DND-41 (cell line): ENCODE measurements around the gene OR52R1.

ENCODE experiments used
- EZH2 ChIP-seq: IDR thresholded peaks from 3 replicates; pipeline ENCODE4 v1.6.1; 2012; ENCODE audit warnings: borderline replicate concordance, low read depth, mild to moderate bottlenecking, moderate library complexity, low read length, inconsistent platforms; ENCODE audit not compliant: severe bottlenecking
- TF ChIP-seq, protein P1 (sequence below): IDR thresholded peaks from 2 replicates; pipeline ENCODE4 v1.5.1; 2012; ENCODE audit warnings: borderline replicate concordance, low read length, moderate library complexity, mild to moderate bottlenecking; ENCODE audit not compliant: poor library complexity, severe bottlenecking; ENCODE audit errors: extremely low read depth

DNA sequence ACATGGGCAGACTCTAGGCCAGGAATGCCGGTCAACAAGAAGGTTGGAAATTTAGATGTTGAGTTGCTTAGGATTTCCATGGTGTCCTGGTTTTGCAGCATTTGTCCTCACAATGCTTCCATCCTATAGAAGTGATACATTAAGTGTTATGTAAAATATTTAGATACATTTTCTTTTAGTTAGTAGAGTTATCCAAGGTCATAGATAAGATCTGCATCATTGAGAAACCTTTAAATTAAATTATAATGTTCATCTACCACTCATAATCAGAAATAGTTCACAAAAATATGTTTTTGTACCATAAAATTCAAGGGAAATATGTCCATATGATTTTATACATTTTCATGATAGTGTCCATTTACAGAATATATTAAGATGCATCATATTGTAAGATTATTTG is 34.3 kb downstream of the OR52R1 start, which contains the start of gene OR51F1:
- TF ChIP-seq, protein P1, sequence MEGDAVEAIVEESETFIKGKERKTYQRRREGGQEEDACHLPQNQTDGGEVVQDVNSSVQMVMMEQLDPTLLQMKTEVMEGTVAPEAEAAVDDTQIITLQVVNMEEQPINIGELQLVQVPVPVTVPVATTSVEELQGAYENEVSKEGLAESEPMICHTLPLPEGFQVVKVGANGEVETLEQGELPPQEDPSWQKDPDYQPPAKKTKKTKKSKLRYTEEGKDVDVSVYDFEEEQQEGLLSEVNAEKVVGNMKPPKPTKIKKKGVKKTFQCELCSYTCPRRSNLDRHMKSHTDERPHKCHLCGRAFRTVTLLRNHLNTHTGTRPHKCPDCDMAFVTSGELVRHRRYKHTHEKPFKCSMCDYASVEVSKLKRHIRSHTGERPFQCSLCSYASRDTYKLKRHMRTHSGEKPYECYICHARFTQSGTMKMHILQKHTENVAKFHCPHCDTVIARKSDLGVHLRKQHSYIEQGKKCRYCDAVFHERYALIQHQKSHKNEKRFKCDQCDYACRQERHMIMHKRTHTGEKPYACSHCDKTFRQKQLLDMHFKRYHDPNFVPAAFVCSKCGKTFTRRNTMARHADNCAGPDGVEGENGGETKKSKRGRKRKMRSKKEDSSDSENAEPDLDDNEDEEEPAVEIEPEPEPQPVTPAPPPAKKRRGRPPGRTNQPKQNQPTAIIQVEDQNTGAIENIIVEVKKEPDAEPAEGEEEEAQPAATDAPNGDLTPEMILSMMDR: no peak
- no peak for TF ChIP-seq EZH2
